MM.1S (cell line): Measurements from ENCODE around the gene CFAP46.

Source experiments
- DNase-seq: peaks from one replicate; pipeline ENCODE4 v3.0.0-alpha.2; 2015
- H2AFZ ChIP-seq: fragments of 300-600 bp; sonication (generic); 2 replicates; pipeline ENCODE4 v1.6.0; 2016; ENCODE audit warnings: antibody characterized with exemption, low read length
- H3F3A ChIP-seq: fragments of 300-600 bp; sonication (generic); 2 replicates; pipeline ENCODE4 v1.6.1; 2016; ENCODE audit warnings: mild to moderate bottlenecking, antibody characterized with exemption, low read length, moderate library complexity, mixed read lengths; ENCODE audit not compliant: insufficient read depth
- H3K27ac ChIP-seq: fragments of 300-600 bp; sonication (generic); 2 replicates; pipeline ENCODE4 v1.5.1; 2016; ENCODE audit warnings: mild to moderate bottlenecking, low read length
- H3K27me3 ChIP-seq: fragments of 300-600 bp; sonication (generic); replicated peaks from 2 replicates; pipeline ENCODE4 v1.6.0; 2016; ENCODE audit warnings: low read length; ENCODE audit not compliant: insufficient read depth
- H3K36me3 ChIP-seq: fragments of 300-600 bp; sonication (generic); replicated peaks from 2 replicates; pipeline ENCODE4 v1.6.1; 2016; ENCODE audit warnings: mild to moderate bottlenecking, low read length, mixed read lengths; ENCODE audit not compliant: insufficient read depth
- H3K4me1 ChIP-seq: fragments of 300-600 bp; sonication (generic); 2 replicates; pipeline ENCODE4 v1.6.1; 2016; ENCODE audit warnings: low read length, mixed read lengths
- H3K4me2 ChIP-seq: fragments of 300-600 bp; sonication (generic); 2 replicates; pipeline ENCODE4 v1.6.0; 2016; ENCODE audit warnings: low read depth, low read length
- H3K4me3 ChIP-seq: fragments of 300-600 bp; sonication (generic); 2 replicates; pipeline ENCODE4 v1.5.1; 2016; ENCODE audit warnings: low read length, mixed read lengths
- H3K79me2 ChIP-seq: fragments of 300-600 bp; sonication (generic); 2 replicates; pipeline ENCODE4 v1.6.1; 2016; ENCODE audit warnings: mixed run types, low read length, mixed read lengths
- H3K9ac ChIP-seq: fragments of 300-600 bp; sonication (generic); 2 replicates; pipeline ENCODE4 v1.6.1; 2016; ENCODE audit warnings: low read length, mixed read lengths
- H3K9me2 ChIP-seq: fragments of 300-600 bp; sonication (generic); replicated peaks from 2 replicates; pipeline ENCODE4 v1.6.1; 2016; ENCODE audit warnings: mild to moderate bottlenecking, low read length, mixed read lengths; ENCODE audit not compliant: insufficient read depth
- H3K9me3 ChIP-seq: fragments of 300-600 bp; sonication (generic); replicated peaks from 2 replicates; pipeline ENCODE4 v1.6.1; 2016; ENCODE audit warnings: mild to moderate bottlenecking, low read length, mixed read lengths; ENCODE audit not compliant: insufficient read depth
- H4K20me1 ChIP-seq: fragments of 300-600 bp; sonication (generic); 2 replicates; pipeline ENCODE4 v1.6.1; 2016; ENCODE audit warnings: mild to moderate bottlenecking, low read length, moderate library complexity, mixed read lengths; ENCODE audit not compliant: insufficient read depth
- EZH2 ChIP-seq: fragments of 300-600 bp; sonication (generic); optimal IDR thresholded peaks from 2 replicates; pipeline ENCODE3; 2017; ENCODE audit warnings: low read depth, mild to moderate bottlenecking, antibody characterized with exemption, low read length, mixed read lengths
- EZH2phosphoT487 ChIP-seq: fragments of 300-600 bp; sonication (generic); IDR thresholded peaks from 2 replicates; pipeline ENCODE4 v1.6.1; 2018; ENCODE audit warnings: antibody characterized with exemption, low read length
- TF ChIP-seq, protein P1 (sequence below): fragments of 300-600 bp; sonication (generic); IDR thresholded peaks from 2 replicates; pipeline ENCODE4 v1.5.1; 2016; ENCODE audit warnings: antibody characterized with exemption, low read length, mixed read lengths

The CFAP46 gene

DNA sequence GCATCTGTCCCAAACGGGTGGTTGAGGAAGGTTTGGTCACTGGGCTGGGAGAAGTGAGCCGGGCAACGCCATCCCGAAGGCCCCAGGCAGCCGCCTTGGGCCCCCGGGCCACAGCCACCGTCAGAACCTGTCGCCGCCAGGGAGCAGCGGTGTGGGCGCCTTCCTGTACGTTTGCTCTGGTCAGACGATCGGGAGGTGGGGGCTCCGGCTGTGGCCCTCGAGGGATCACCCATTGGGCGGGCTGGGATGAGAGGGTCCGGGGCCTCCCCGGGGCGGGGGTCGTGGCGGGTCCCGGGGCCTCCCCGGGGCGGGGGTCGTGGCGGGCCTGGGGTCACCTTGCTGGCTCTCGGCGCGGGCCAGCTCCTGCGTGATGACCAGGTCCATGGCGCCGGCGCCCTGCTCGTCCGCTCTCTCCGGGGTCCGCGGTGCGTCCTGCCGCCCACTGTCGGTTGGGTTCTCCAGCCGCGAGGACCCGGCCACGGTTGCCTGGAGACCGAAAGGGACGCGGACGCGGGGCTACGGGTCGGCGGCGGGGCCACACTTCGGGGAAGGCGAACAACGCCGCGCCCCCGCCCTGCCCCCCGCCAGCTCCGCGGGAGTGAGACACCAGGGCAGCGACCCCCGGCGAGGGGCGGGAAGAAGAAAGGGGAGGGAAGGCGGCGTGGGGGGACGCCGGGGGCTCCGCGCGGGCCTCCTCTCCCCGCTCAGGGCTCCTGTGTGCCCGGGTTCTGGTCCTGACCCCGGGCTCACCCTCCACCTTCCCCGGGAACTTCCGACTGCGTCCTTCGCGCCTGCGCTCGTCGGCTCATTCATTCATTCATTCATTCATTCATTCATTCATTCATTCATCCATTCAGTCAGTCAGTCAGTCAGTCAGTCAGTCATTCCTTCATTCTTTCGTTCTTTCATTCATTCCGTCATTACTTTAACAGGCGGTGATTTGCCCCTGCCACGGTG is at the start of gene CFAP46:
Gene CFAP46, minus strand, starts transcription at position 470 of the 957 bp plus-strand sequence. Its CDS starts 86 bp downstream, at position 384.
- Histone ChIP-seq H3K9me3 (no peaks in the 10 kb centered on the region), H3K9me2 (no peaks in the 10 kb centered on the region), H3K4me2 (no peak within 1 kb of the TSS), H4K20me1 (no peaks in the 10 kb centered on the region), H3K4me1 (no peaks in the 10 kb centered on the region), H3K4me3 (no peak within 1 kb of the TSS), H2AFZ (no peak within 1 kb of the TSS), H3K79me2 (no peaks in the 10 kb centered on the region), H3K9ac (no peak within 1 kb of the TSS), H3K36me3 (no peaks in the 10 kb centered on the region), H3K27me3 (peaks cover 76% of the 10 kb centered on the region), H3F3A (no peaks in the 10 kb centered on the region), H3K27ac (no peak within 1 kb of the TSS)
- TF ChIP-seq EZH2 (no peak), EZH2phosphoT487 (no peak)
- TF ChIP-seq, protein P1, sequence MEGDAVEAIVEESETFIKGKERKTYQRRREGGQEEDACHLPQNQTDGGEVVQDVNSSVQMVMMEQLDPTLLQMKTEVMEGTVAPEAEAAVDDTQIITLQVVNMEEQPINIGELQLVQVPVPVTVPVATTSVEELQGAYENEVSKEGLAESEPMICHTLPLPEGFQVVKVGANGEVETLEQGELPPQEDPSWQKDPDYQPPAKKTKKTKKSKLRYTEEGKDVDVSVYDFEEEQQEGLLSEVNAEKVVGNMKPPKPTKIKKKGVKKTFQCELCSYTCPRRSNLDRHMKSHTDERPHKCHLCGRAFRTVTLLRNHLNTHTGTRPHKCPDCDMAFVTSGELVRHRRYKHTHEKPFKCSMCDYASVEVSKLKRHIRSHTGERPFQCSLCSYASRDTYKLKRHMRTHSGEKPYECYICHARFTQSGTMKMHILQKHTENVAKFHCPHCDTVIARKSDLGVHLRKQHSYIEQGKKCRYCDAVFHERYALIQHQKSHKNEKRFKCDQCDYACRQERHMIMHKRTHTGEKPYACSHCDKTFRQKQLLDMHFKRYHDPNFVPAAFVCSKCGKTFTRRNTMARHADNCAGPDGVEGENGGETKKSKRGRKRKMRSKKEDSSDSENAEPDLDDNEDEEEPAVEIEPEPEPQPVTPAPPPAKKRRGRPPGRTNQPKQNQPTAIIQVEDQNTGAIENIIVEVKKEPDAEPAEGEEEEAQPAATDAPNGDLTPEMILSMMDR, result no peak
- DNase-seq, result no peak

DNA sequence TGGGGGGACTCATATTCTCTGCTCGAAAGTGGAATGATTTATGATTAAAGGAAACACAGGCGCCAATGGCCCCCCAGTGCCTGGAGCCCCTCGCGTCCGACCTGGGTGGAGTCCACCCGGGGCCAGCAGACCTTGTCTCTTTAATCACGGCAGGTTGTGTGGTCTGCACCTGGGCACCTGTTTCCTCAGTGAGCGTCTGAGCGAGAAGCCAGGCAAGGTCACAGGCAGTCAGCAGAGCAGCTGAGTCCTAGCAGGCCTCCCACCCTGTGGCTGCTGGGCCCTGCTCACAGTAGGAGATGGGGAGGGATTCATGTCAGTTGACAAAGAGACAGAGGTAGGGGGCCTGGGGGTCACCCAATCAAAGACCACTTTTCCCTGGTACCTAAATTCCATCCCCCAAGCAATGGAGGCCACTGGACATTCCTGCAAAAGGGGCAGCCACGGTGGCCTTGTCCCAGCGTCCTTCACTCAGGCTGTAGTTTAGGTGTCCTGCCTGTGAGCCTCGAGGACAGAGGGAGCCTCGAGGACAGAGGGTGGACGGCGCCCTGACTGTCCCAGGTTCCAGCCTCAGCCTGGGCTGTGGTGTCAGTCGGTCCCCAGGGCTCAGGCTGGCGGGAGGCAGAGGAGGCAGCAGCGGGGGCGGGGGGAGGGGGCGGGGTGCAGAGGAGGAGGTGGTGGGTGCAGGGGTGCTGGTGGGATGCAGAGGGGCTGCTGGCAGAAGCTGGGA is 49.5 kb upstream of the CFAP46 start:
- Histone ChIP-seq H3K4me1 (no peaks in the 10 kb centered on the region), H3F3A (no peaks in the 10 kb centered on the region), H3K9me3 (no peaks in the 10 kb centered on the region), H3K9ac (no peak overlapping the region), H3K27ac (no peak overlapping the region), H3K4me2 (no peak overlapping the region), H3K9me2 (no peaks in the 10 kb centered on the region), H3K36me3 (no peaks in the 10 kb centered on the region), H3K4me3 (no peak overlapping the region), H3K79me2 (no peaks in the 10 kb centered on the region), H3K27me3 (peaks cover 59% of the 10 kb centered on the region), H2AFZ (no peak overlapping the region), H4K20me1 (no peaks in the 10 kb centered on the region)
- no peak for DNase-seq
- TF ChIP-seq EZH2 (no peak), EZH2phosphoT487 (no peak)
- TF ChIP-seq, protein P1, result no peak

DNA sequence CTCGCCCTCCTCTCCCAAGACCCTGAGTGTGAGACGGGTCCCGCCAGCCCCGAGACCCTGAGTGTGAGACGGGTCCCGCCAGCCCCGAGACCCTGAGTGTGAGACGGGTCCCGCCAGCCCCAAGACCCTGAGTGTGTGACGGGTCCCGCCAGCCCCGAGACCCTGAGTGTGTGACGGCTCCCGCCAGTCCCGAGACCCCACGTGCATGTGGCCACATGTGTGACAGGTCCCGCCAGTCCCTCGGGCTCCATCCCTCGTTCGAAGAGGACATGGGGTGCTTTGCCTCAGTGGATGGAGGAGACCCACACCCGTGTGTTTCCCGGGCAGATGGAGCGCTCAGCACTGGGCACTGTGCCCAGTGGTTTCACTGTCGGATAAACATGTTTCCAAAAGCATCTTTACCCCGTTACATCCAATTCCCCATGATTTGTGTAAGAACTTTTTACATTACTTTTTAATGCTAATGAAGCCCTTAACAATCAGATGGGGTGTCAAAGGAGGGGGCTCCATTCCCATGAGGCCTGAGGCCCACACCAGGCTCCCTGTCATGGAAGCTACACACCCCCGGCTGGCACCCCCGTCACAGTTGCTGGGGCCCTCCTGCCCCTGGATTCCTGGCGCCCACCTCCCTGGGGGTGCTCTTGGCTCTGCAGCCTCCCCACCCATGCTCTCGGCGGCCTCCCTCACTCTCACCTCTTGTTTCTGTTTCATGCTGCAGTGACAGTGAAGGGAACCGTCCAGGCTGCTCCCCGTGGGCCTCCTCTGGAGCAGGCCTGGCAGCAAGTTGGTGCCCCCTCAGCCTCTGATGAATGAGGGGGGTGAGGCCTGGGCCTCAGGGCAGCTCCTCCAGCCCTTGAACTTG is 48.5 kb upstream of the CFAP46 start:
- Histone ChIP-seq H3K9ac (no peak overlapping the region), H3K9me3 (no peaks in the 10 kb centered on the region), H3K9me2 (no peaks in the 10 kb centered on the region), H3K79me2 (no peaks in the 10 kb centered on the region), H3K27me3 (peaks cover 58% of the 10 kb centered on the region), H3K36me3 (no peaks in the 10 kb centered on the region), H4K20me1 (no peaks in the 10 kb centered on the region), H3K4me1 (no peaks in the 10 kb centered on the region), H2AFZ (no peak overlapping the region), H3F3A (no peaks in the 10 kb centered on the region), H3K4me2 (no peak overlapping the region), H3K4me3 (no peak overlapping the region), H3K27ac (no peak overlapping the region)
- TF ChIP-seq EZH2phosphoT487, result no peak
- no peak for TF ChIP-seq EZH2
- TF ChIP-seq, protein P1, result no peak
- no peak for DNase-seq
